ENCODE results near the gene ARHGAP6. TPM values are rescaled to one million over a fixed set of nuclear protein-coding genes. Genes with fewer than 3 reads are reported as not detected.

Gene ARHGAP6
- total and polyA plus RNA-seq, 4 donors = 5.1 to 19.5 (median 12.9) TPM

- intact Hi-C loops (cut with DNase I) = no loop called here
Measured at GRCh38 chrX:11655282-11656015, 10.3 kb downstream of the ARHGAP6 start.

GRCh38 chrX:11648705-11649519 lies 16.8 kb downstream of the ARHGAP6 start:
- ATAC-seq (ENCODE audit: low FRiP score) (no peak), DNase-seq (no peak)
- Histone ChIP-seq H3K27me3 (ENCODE audit: control insufficient read depth in 1 of 2, insufficient read depth in 2 of 2, low read length in 1 of 2) (no peaks in the 10 kb centered on the region), H3K36me3 (ENCODE audit: control insufficient read depth in 1 of 2, insufficient read depth in 2 of 2, low read length in 1 of 2) (no peaks in the 10 kb centered on the region), H3K4me3 (ENCODE audit: low read length in 2 of 2) (no peak overlapping the region), H3K27ac (ENCODE audit: low read depth in 1 of 2, low read length in 2 of 2) (no peak overlapping the region), H3K4me1 (ENCODE audit: control insufficient read depth in 1 of 2, insufficient read depth in 2 of 2, low read length in 2 of 2) (no peaks in the 10 kb centered on the region), H3K9me3 (ENCODE audit: control insufficient read depth, low read length) (no peaks in the 10 kb centered on the region)
- WGBS, 2 donors = 42 to 52% methylated on average over 5 of the region's 5 CpGs
- intact Hi-C loops (cut with DNase I) = no loop called here

More at GRCh38 chrX:11655282-11656015, 10.3 kb downstream of the ARHGAP6 start:
- Histone ChIP-seq H3K4me3 (ENCODE audit: low read length in 2 of 2) (no peak overlapping the region), H3K9me3 (ENCODE audit: control insufficient read depth, low read length) (no peaks in the 10 kb centered on the region), H3K27me3 (ENCODE audit: control insufficient read depth in 1 of 2, insufficient read depth in 2 of 2, low read length in 1 of 2) (no peaks in the 10 kb centered on the region), H3K36me3 (ENCODE audit: control insufficient read depth in 1 of 2, insufficient read depth in 2 of 2, low read length in 1 of 2) (no peaks in the 10 kb centered on the region), H3K27ac (ENCODE audit: low read depth in 1 of 2, low read length in 2 of 2) (no peak overlapping the region), H3K4me1 (ENCODE audit: control insufficient read depth in 1 of 2, insufficient read depth in 2 of 2, low read length in 2 of 2) (no peaks in the 10 kb centered on the region)
- 69 to 85% methylated on average over 7 of the region's 7 CpGs for WGBS, 2 donors
- ATAC-seq (ENCODE audit: low FRiP score) = no peak
- no peak for DNase-seq

GRCh38 chrX:11647138-11647537 lies 18.6 kb downstream of the ARHGAP6 start:
- intact Hi-C loops (cut with DNase I) = no loop called here
- DNase-seq (no peak), ATAC-seq (ENCODE audit: low FRiP score) (no peak)
- no peaks in the 10 kb centered on the region for H3K36me3 ChIP-seq (ENCODE audit: control insufficient read depth in 1 of 2, insufficient read depth in 2 of 2, low read length in 1 of 2)
- H3K9me3 ChIP-seq (ENCODE audit: control insufficient read depth, low read length) = no peaks in the 10 kb centered on the region
- no peak overlapping the region for H3K4me3 ChIP-seq (ENCODE audit: low read length in 2 of 2)
- no peaks in the 10 kb centered on the region for H3K4me1 ChIP-seq (ENCODE audit: control insufficient read depth in 1 of 2, insufficient read depth in 2 of 2, low read length in 2 of 2)
- 74 to 89% methylated on average over 3 of the region's 3 CpGs for WGBS, 2 donors
- H3K27me3 ChIP-seq (ENCODE audit: control insufficient read depth in 1 of 2, insufficient read depth in 2 of 2, low read length in 1 of 2) = no peaks in the 10 kb centered on the region
- no peak overlapping the region for H3K27ac ChIP-seq (ENCODE audit: low read depth in 1 of 2, low read length in 2 of 2)

DNA sequence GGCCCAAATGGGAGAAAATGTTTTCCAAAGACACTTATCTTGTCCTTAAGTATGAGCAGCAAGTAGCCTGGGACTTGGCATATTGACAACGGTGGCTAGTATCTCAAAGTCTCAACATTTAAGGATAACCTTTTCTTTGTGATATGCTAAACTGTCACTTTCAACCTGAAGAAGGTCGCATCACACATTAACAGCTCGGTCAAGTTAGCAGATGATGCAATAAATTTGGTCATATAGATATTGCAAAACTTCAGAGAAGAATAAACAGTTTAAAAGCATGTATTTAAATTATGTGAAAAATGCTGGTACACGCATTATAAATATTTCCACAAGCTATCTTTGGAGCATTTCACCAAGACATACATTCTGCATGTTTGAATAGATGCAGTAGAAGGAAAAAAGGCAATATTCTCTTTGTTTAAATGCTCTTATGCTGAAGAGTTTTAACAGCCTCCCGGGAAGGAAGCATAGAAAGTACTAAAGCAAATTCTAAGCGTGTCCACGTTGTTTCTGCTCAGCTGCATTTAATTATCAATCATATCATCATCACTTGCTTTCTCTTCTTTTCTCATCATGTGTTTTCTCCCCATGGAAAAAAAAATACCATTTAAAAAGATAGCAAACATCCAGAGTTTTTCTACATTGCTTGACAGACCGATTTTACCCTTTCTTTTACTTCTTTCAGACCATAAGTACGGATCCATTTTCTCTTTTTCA lies 24.2 kb downstream of the ARHGAP6 start:
- H3K27me3 ChIP-seq (ENCODE audit: control insufficient read depth in 1 of 2, insufficient read depth in 2 of 2, low read length in 1 of 2) = no peaks in the 10 kb centered on the region
- DNase-seq = no peak
- no peaks in the 10 kb centered on the region for H3K36me3 ChIP-seq (ENCODE audit: control insufficient read depth in 1 of 2, insufficient read depth in 2 of 2, low read length in 1 of 2)
- H3K9me3 ChIP-seq (ENCODE audit: control insufficient read depth, low read length) = no peaks in the 10 kb centered on the region
- WGBS, 2 donors = 57 to 89% methylated on average over 9 of the region's 9 CpGs
- no peak for ATAC-seq (ENCODE audit: low FRiP score)
- no peak overlapping the region for H3K4me3 ChIP-seq (ENCODE audit: low read length in 2 of 2)
- H3K4me1 ChIP-seq (ENCODE audit: control insufficient read depth in 1 of 2, insufficient read depth in 2 of 2, low read length in 2 of 2) = no peaks in the 10 kb centered on the region
- intact Hi-C loops (cut with DNase I) = no loop called here
- H3K27ac ChIP-seq (ENCODE audit: low read depth in 1 of 2, low read length in 2 of 2) = no peak overlapping the region

DNA sequence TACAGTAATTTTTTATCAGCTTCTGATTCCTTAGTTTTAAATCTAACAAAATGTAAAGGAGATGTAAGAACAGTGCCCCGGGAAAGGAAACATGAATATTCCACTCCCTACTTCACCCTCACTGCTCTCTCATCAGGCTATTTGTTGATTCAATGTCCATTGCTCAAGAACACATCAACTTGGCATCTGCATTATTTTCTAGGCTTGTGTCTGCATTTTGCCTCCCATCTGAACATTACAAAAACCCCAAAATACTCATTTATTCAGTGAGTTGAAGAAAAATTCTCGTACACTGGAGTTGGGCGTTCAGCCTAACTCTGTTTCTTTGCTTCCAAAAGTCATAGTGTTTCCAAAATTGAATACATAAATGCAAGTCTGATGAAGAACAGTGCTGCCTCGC lies 25.6 kb downstream of the ARHGAP6 start:
- H3K36me3 ChIP-seq (ENCODE audit: control insufficient read depth in 1 of 2, insufficient read depth in 2 of 2, low read length in 1 of 2) = no peaks in the 10 kb centered on the region
- no peak for DNase-seq
- 14 to 26% methylated on average over 4 of the region's 4 CpGs for WGBS, 2 donors
- H3K9me3 ChIP-seq (ENCODE audit: control insufficient read depth, low read length) = no peaks in the 10 kb centered on the region
- no peaks in the 10 kb centered on the region for H3K27me3 ChIP-seq (ENCODE audit: control insufficient read depth in 1 of 2, insufficient read depth in 2 of 2, low read length in 1 of 2)
- no peaks in the 10 kb centered on the region for H3K4me1 ChIP-seq (ENCODE audit: control insufficient read depth in 1 of 2, insufficient read depth in 2 of 2, low read length in 2 of 2)
- H3K27ac ChIP-seq (ENCODE audit: low read depth in 1 of 2, low read length in 2 of 2) = no peak overlapping the region
- no peak overlapping the region for H3K4me3 ChIP-seq (ENCODE audit: low read length in 2 of 2)
- intact Hi-C loops (cut with DNase I) = no loop called here
- ATAC-seq (ENCODE audit: low FRiP score) = no peak

- no peak for DNase-seq
- H3K9me3 ChIP-seq (ENCODE audit: control insufficient read depth, low read length) = no peaks in the 10 kb centered on the region
- no peak overlapping the region for H3K27ac ChIP-seq (ENCODE audit: low read depth in 1 of 2, low read length in 2 of 2)
- H3K27me3 ChIP-seq (ENCODE audit: control insufficient read depth in 1 of 2, insufficient read depth in 2 of 2, low read length in 1 of 2) = no peaks in the 10 kb centered on the region
- H3K4me3 ChIP-seq (ENCODE audit: low read length in 2 of 2) = no peak overlapping the region
- intact Hi-C loops (cut with DNase I) = no loop called here
- no peak for ATAC-seq (ENCODE audit: low FRiP score)
- 0 to 13% methylated on average over 1 of the region's 1 CpG for WGBS, 2 donors
- H3K4me1 ChIP-seq (ENCODE audit: control insufficient read depth in 1 of 2, insufficient read depth in 2 of 2, low read length in 2 of 2) = no peaks in the 10 kb centered on the region
- no peaks in the 10 kb centered on the region for H3K36me3 ChIP-seq (ENCODE audit: control insufficient read depth in 1 of 2, insufficient read depth in 2 of 2, low read length in 1 of 2)
Measured at GRCh38 chrX:11632732-11633131, 33.0 kb downstream of the ARHGAP6 start.

GRCh38 chrX:11629593-11630211 lies 36.0 kb downstream of the ARHGAP6 start:
- WGBS, 2 donors = 1 to 12% methylated on average over 4 of the region's 4 CpGs
- ATAC-seq (ENCODE audit: low FRiP score) (peak; percentile 80), DNase-seq (peak in 1 of 2 donors; percentile 53)
- Histone ChIP-seq H3K27ac (ENCODE audit: low read depth in 1 of 2, low read length in 2 of 2) (no peak overlapping the region), H3K36me3 (ENCODE audit: control insufficient read depth in 1 of 2, insufficient read depth in 2 of 2, low read length in 1 of 2) (no peaks in the 10 kb centered on the region), H3K27me3 (ENCODE audit: control insufficient read depth in 1 of 2, insufficient read depth in 2 of 2, low read length in 1 of 2) (no peaks in the 10 kb centered on the region), H3K4me1 (ENCODE audit: control insufficient read depth in 1 of 2, insufficient read depth in 2 of 2, low read length in 2 of 2) (no peaks in the 10 kb centered on the region), H3K4me3 (ENCODE audit: low read length in 2 of 2) (no peak overlapping the region), H3K9me3 (ENCODE audit: control insufficient read depth, low read length) (no peaks in the 10 kb centered on the region)
- intact Hi-C loops (cut with DNase I) = no loop called here

DNA sequence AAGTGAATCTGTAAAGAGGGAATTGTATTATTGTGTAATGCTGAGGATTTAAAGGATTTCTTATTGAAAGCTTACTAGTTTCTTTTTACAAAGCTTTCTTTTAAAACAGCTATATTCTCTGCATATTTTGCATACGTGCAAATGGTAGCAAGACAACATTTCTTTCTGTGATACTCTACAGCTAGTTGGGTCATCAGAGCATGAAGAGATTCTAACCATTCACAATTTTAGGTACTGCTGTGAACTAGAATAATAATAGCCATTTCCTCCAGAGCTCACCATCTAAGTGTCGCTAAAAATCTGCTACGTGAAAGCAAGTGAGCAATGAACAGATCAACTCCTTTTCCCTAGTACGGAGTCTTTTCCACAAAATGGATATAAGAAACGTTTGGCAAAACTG lies 37.3 kb downstream of the ARHGAP6 start:
- H3K4me1 ChIP-seq (ENCODE audit: control insufficient read depth in 1 of 2, insufficient read depth in 2 of 2, low read length in 2 of 2) = no peaks in the 10 kb centered on the region
- H3K27ac ChIP-seq (ENCODE audit: low read depth in 1 of 2, low read length in 2 of 2) = no peak overlapping the region
- ATAC-seq (ENCODE audit: low FRiP score) (no peak), DNase-seq (no peak)
- 52 to 53% methylated on average over 5 of the region's 5 CpGs for WGBS, 2 donors
- H3K4me3 ChIP-seq (ENCODE audit: low read length in 2 of 2) = no peak overlapping the region
- no peaks in the 10 kb centered on the region for H3K27me3 ChIP-seq (ENCODE audit: control insufficient read depth in 1 of 2, insufficient read depth in 2 of 2, low read length in 1 of 2)
- no peaks in the 10 kb centered on the region for H3K36me3 ChIP-seq (ENCODE audit: control insufficient read depth in 1 of 2, insufficient read depth in 2 of 2, low read length in 1 of 2)
- intact Hi-C loops (cut with DNase I) = no loop called here
- no peaks in the 10 kb centered on the region for H3K9me3 ChIP-seq (ENCODE audit: control insufficient read depth, low read length)
